DMS53 treated with DMSO at 0.1 percent for 48 hours (cell line): ENCODE data around the gene RTN1.

Experiments used
- DNase-seq: peaks from one replicate; lab custom pipeline; 2025; ENCODE audit not compliant: unreplicated experiment; lab: John Stamatoyannopoulos, UW

RTN1 gene

DNA sequence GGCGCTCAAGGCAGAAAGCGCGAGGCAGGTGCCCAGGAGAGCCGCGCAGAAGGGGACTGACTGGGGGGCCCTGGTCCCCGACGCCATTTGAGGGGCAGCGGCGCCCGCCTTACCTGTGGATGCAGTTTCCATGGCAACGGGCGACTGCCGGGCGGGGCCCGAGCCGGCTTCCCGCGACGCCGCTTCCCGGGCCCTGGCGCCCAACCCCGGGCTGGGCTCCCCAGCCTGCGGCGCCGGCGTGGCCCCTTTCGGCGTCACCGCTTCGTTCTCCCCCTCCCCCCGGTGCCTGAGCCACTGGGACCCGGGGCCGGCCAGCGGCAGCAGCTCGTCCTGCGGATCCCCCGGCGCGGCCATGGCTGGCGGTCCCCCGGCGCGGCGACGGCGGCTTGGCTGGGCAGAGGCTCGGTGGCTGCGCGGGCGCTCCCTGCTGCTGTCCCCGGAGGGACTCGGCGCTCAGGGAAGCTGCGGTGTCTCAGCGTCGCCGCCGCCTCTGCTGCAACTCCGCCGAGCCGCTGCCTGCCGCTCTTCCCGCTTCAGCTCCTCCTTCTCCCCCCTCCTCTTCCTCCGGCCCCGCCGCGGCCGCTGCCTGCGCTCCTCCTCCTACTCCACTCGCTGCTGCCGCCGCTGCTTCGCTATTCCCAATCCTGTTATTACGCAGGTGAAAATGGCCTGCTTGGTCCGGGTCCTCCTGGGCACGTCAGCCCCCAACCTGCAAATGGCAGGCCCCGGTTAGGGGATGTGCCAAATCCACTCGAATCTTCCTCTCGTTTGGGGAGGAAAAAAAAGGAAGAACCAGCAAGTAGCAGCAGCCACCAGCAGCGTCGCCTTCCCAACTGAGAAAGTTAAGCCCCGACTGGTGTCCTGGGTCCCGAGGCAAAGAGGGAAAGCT, at the start of gene RTN1:
Gene RTN1 (minus strand): TSS at position 500 of the 889 bp plus-strand sequence. CDS start 146 bp downstream, at position 354.
- DNase-seq, result peak; percentile 22

DNA sequence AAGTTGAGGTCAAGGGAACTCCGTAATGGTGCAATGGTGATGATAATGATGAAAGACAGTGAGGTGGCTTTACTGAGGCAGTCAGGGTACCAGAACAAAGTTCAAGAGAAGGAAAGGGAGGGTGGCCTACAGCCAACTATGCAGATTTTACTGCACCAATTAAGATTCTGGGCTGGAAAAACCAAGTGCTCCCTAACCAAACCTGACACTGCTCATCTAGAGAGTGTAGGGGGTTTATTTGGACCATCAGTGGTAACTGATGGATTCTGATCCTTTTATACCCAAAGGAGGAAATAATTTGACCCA, 49.8 kb upstream of the RTN1 start:
- no peak for DNase-seq

- DNase-seq, result peak; percentile 27
These were observed 49.2 kb upstream of the RTN1 start, which contains the start of gene LRRC9 for GRCh38 chr14:59919570-59920377. Gene LRRC9 (plus strand): TSS chr14:59920144.

- DNase-seq, result peak; percentile 26
These were observed 48.4 kb upstream of the RTN1 start for GRCh38 chr14:59918824-59919569.

DNA sequence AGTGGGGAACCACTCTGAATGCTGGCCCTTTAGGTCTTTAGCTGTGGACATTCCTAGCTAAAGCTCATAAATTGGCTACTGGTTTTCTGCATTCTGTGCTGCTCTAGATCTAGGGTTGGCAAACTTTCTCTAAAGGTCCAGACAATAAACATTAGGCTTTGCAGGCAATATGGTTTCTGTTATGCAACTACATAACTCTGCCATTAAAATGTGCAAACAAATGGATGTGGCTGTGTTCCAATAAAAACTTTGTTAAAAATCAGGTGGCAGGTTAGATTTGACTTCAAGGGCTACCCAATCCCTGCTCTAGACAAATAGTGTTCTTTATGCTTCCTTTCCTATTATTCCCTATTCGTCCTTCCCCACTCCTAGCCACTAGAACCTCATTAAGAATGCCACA, 42.6 kb upstream of the RTN1 start:
- DNase-seq, result no peak

GRCh38 chr14:59912443-59912842, 41.9 kb upstream of the RTN1 start:
- no peak for DNase-seq

DNA sequence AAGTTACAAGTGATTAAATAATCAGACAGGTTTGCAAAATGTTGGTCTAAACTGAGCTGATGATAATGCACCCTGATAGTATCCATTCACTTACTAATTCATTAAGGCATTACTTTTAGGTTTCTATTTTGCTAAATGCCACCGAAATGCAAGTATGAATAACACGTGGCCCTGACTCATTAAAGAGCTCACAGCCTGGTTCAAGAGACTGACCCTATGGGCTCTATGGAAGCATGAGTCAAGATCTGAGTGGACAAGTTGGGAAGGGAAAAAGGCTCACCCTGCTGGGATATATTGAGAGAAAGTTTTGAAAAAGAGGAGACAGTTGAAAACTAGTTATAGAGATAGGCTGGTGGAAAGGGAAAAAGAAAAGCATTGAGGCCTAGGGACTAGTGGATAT, 34.6 kb upstream of the RTN1 start:
- no peak for DNase-seq

- DNase-seq, result no peak
These were observed 33.6 kb upstream of the RTN1 start for GRCh38 chr14:59904184-59904583.

GRCh38 chr14:59900556-59900955, 30.0 kb upstream of the RTN1 start:
- DNase-seq, result no peak

- DNase-seq, result peak; percentile 25
These were observed 27.3 kb upstream of the RTN1 start for GRCh38 chr14:59897757-59898383.

- DNase-seq, result no peak
These were observed 25.1 kb upstream of the RTN1 start for GRCh38 chr14:59895721-59896120.

DNA sequence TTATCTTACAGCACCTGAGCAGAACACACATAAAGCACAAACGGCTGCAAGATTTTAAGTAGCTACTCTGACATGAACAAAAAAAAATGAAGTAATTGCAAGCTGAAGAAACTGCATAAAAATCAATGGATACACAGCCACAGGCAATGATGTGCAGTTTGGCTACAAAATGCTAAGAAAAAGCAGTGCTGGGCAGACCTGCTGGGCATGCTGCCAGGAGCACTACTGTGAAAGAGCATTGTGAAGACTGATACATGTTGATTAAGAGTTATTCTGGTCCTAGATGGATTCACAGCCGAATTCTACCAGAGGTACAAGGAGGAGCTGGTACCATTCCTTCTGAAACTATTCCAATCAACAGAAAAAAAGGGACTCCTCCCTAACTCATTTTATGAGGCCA, 20.1 kb upstream of the RTN1 start:
- DNase-seq, result no peak

DNA sequence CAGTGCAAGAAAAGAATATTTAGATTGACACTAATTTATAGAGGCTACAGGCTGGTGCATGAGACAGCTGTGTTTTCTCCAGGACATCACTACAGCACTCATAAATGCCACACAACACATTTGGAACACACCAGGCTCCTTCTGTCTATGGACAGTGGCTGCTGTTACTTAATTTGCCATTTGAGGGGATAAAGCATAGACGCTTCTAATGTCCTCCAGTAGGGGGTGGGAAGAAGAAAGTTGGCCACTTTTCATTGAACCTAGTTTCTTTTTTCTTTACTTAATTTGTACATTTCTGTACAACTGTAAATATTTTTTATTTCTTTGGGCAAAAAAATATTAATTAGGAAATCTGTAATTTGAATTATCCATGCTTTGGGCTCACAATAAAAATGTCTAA, 12.4 kb upstream of the RTN1 start:
- DNase-seq, result no peak

GRCh38 chr14:59871166-59871495, 555 bp upstream of the RTN1 start:
- DNase-seq, result no peak

GRCh38 chr14:59869381-59870255, 958 bp downstream of the RTN1 start:
- no peak for DNase-seq

- no peak for DNase-seq
These were observed 2.6 kb downstream of the RTN1 start for GRCh38 chr14:59868021-59868420.

DNA sequence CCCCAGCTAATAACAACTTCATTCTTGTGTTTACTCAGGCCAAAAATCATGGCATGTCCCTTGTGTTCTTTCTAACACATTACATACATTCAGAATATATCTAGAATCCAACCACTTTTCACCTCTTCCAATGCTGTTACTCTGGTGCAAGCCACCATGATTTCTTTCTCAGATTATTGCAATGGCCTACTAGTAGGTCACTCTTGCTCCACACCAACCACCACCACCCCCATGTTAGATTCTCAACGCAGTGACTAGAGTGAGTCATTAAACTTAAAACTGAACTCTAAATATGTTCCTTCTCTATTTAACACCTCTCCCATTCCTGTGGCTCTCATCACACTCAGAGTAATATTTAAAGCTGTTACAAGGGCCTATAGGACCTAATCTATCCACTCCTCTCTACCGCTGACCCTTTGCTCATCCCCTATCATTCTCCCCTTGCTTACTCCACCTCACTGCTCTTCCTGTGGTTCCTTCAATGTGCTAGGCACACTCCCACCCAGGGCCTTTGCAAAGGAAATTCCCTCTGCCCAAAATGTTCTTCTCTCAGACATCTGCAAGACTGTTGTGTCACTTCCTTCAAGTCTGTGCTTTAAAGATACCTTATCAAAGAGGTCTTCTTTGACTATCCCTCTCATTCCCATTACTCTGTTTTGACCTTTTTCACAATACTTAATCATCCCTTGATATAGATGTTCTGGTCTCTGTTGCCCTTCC, 6.6 kb downstream of the RTN1 start:
- no peak for DNase-seq

GRCh38 chr14:59857328-59857727, 13.2 kb downstream of the RTN1 start:
- no peak for DNase-seq

DNA sequence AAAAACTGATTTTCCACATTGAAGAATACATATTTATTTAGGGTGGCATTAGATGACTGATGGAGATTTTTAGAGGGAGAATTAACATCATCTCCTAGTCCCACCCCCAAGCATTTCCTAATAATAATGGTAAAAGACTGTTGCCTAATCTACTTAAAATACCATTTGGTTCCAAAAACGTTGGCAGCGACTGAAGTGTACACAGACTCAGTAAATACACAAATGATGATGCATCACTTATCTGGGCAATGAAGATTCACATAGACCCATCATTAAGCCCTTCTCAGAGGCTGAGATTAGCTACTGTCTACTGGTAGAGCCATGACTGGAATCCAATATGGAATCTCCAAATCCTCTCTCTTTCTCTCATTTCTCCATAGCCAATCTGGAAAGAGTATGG, 18.2 kb downstream of the RTN1 start:
- DNase-seq, result no peak

GRCh38 chr14:59850458-59850857, 20.1 kb downstream of the RTN1 start:
- no peak for DNase-seq
